Thyroid gland (tissue), 4 donors: Measurements from ENCODE around the gene TMEM233. TPM values are rescaled to one million over a fixed set of nuclear protein-coding genes. Genes with fewer than 3 reads are reported as not detected.
A peak's percentile ranks its signal among the peaks of the same experiment; 100 is the strongest.

Experiments
- DNase-seq, 2 donors: peaks; one replicate each; pipeline ENCODE4 v3.0.0-alpha.2; 2019
- H3K27ac ChIP-seq, 3 donors: fragments of 200-600 bp; sonication (generic); 1 replicate in 2 of 3; 2 replicates in 1 of 3; pipeline ENCODE4 v1.5.1; 2016 to 2019; ENCODE audit warnings: mild to moderate bottlenecking in 1 of 3, moderate library complexity in 1 of 3
- H3K27me3 ChIP-seq: fragments of 200-600 bp; sonication (generic); one replicate; pipeline ENCODE4 v1.5.1; 2019
- H3K36me3 ChIP-seq, 2 donors: fragments of 200-600 bp; sonication (generic); one replicate each; pipeline ENCODE4 v1.5.1; 2016 to 2019
- H3K4me1 ChIP-seq, 2 donors: fragments of 200-600 bp; sonication (generic); one replicate each; pipeline ENCODE4 v1.5.1; 2017 to 2019
- H3K4me3 ChIP-seq, 3 donors: fragments of 200-600 bp; sonication (generic); replicated peaks in 1 of 3; 1 replicate in 2 of 3; 2 replicates in 1 of 3; pipeline ENCODE4 v1.5.1; 2016; ENCODE audit warnings: mild to moderate bottlenecking in 1 of 3
- H3K9me3 ChIP-seq: fragments of 200-600 bp; sonication (generic); one replicate; pipeline ENCODE4 v1.5.1; 2017
- CTCF ChIP-seq, 6 experiments: fragments of 200-600 bp in 3 of 6; fragments of 450-650 bp in 3 of 6; sonication (generic) in 3 of 6; IDR thresholded peaks; one replicate each; pipeline ENCODE4 v1.5.1; 2016 to 2019; ENCODE audit warnings: antibody characterized with exemption in 6 of 6, mild to moderate bottlenecking in 2 of 6, inconsistent platforms in 1 of 6, moderate library complexity in 1 of 6
- POLR2A ChIP-seq, 2 donors: fragments of 450-650 bp; IDR thresholded peaks; one replicate each; pipeline ENCODE4 v1.6.1; 2017; ENCODE audit warnings: antibody characterized with exemption in 2 of 2, mild to moderate bottlenecking in 2 of 2, moderate library complexity in 1 of 2
- WGBS, 2 donors: methylation state at CpG; one replicate each; pipeline ENCODE4 v1.1.5; 2017; 5-methylcytosine and 5-hydroxymethylcytosine counted together
- intact Hi-C: fragments of 100-400 bp; cut with DNase I; formaldehyde crosslinking; loops from one replicate; pipeline ENCODE4 v1.15.1; 2023
- small RNA-seq: library from RNA; depleted of rRNA; stranded (forward); fragments of <200 nt; gene quantifications from one replicate; pipeline ENCODE3, GENCODE V24; 2016
- total RNA-seq, 4 donors: library from RNA; depleted of rRNA; stranded (reverse); fragments of >200 nt; gene quantifications; one replicate each; pipeline ENCODE4 v1.2.3, GENCODE V29; 2016

TMEM233 gene
- total RNA-seq, 4 donors from 2014 or later, result 1.3 to 7.9 (median 4.4) TPM

DNA sequence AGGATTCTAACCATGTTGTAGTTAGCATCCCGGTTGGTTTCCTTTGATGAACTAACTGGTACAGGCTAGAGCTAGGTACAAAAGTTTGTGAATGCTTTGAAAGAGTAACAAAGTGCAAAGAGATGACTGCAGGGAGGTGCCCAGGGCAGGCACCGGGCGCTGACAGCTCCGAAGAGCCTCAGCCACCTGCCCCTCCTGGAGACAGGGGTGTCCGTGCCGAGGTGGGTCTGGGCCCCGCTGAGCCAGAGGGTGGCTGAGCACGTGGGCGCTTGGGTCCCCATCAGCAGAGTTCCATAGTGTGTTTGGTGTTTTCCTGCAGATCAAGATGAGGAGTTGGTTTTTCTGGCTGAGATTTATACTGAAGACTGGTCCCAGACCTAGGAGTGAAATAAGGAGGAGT is 94.3 kb downstream of the TMEM233 start:
- TF ChIP-seq CTCF (IDR thresholded peaks at IDR 0.05), result no peak
- TF ChIP-seq POLR2A (IDR thresholded peaks at IDR 0.05), result no peak
- Histone ChIP-seq H3K36me3 (no peaks in the 10 kb centered on the region), H3K27ac (no peak overlapping the region), H3K4me1 (peaks cover 27 to 51% of the 10 kb centered on the region in 2 donors), H3K9me3 (no peaks in the 10 kb centered on the region), H3K4me3 (no peak overlapping the region), H3K27me3 (no peaks in the 10 kb centered on the region)
- no peak for DNase-seq
- intact Hi-C loops, result no loop called here
- WGBS, 2 donors, result 91 to 92% methylated on average over 9 of the region's 9 CpGs

GRCh38 chr12:119689935-119690500 is 96.4 kb downstream of the TMEM233 start:
- Histone ChIP-seq H3K27me3 (no peaks in the 10 kb centered on the region), H3K36me3 (no peaks in the 10 kb centered on the region), H3K4me3 (no peak overlapping the region), H3K9me3 (no peaks in the 10 kb centered on the region), H3K4me1 (peaks cover 26 to 46% of the 10 kb centered on the region in 2 donors), H3K27ac (no peak overlapping the region)
- intact Hi-C loops, result no loop called here
- no peak for DNase-seq
- TF ChIP-seq CTCF (IDR thresholded peaks at IDR 0.05), result no peak
- 97 to 99% methylated on average over 17 to 33 of the region's 38 CpGs for WGBS, 2 donors

GRCh38 chr12:119691202-119691810 is 97.7 kb downstream of the TMEM233 start:
- WGBS, 2 donors, result 84 to 93% methylated on average over 6 of the region's 6 CpGs
- DNase-seq, result no peak
- Histone ChIP-seq H3K4me1 (peaks cover 15 to 36% of the 10 kb centered on the region in 2 donors), H3K4me3 (no peak overlapping the region), H3K27me3 (no peaks in the 10 kb centered on the region), H3K27ac (no peak overlapping the region), H3K36me3 (no peaks in the 10 kb centered on the region), H3K9me3 (no peaks in the 10 kb centered on the region)
- intact Hi-C loops, result no loop called here
- TF ChIP-seq POLR2A (IDR thresholded peaks at IDR 0.05) (no peak), CTCF (IDR thresholded peaks at IDR 0.05) (no peak)

DNA sequence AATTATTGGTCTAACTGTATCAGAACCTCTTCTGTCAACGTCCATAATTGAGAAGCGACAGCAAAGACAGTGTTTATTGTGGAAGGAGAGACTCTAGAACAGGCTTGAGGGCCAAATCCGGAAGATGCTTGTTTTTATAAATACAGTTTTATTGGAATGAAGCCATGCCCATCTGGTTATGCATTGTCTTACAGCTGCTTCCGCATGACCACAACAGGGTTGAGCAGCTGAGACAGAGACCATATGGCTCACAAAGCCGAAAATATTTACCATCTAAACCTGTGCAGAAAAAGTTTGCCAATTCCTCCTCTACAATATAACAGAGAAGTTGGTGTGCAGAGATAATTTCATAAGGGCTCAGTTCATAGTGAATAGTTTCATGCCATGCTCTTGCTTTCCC is 98.8 kb downstream of the TMEM233 start:
- no peaks in the 10 kb centered on the region for H3K27me3 ChIP-seq
- peak overlapping the region; percentile 35 to 57 (median 51) for H3K27ac ChIP-seq
- H3K4me1 ChIP-seq, result peaks cover 12 to 27% of the 10 kb centered on the region in 2 donors
- WGBS, 2 donors, result 75 to 82% methylated on average over 5 of the region's 5 CpGs
- no peak for DNase-seq
- H3K36me3 ChIP-seq, result no peaks in the 10 kb centered on the region
- TF ChIP-seq CTCF (IDR thresholded peaks at IDR 0.05) (no peak), POLR2A (IDR thresholded peaks at IDR 0.05) (no peak)
- no peaks in the 10 kb centered on the region for H3K9me3 ChIP-seq
- intact Hi-C loops, result no loop called here
- H3K4me3 ChIP-seq, result no peak overlapping the region

Small RNA genes within 50 kb of the gene (small RNA-seq; reads per million reads assigned to genes)
- gene RN7SKP197, result not detected

Other genes with a start within 250 kb of the TMEM233 start
- 100 to 1,000 TPM in 1 of 4 donors, 10 to 100 TPM in 3; 22.5 to 197 (median 32.3) TPM for gene PRKAB1, start 74.4 kb downstream of the TMEM233 start, total RNA-seq